ENCODE data around the gene NAPEPLD. TPM values are rescaled to one million over a fixed set of nuclear protein-coding genes. Genes with fewer than 3 reads are reported as not detected.
"Not testable (repeated sequence)": the region's sequence is repeated elsewhere in the genome, so short reads cannot be mapped to it uniquely, and the experiment has no call there.

Gene NAPEPLD
- total RNA-seq, 1 donor from 2014 or later, result 7.6 TPM

DNA sequence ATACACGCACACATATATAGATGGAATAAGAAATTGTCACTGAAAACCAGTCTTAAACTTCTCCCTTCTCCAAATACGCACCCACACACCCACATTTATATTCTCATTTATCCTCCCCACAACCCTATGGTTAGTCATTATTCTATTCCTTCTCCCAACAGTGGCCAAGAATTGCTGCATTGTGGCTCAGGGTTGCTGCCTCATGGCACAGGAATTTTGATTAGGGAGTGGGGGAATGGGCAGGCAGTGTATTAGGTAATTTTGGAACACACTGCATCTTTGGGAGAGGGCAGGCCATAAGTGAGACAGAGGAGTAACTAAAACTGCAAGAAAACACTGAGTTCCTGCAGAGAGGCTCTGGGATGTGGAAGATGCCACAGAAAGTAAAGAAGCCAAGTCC is 35.7 kb downstream of the NAPEPLD start:
- TF ChIP-seq, protein P1, sequence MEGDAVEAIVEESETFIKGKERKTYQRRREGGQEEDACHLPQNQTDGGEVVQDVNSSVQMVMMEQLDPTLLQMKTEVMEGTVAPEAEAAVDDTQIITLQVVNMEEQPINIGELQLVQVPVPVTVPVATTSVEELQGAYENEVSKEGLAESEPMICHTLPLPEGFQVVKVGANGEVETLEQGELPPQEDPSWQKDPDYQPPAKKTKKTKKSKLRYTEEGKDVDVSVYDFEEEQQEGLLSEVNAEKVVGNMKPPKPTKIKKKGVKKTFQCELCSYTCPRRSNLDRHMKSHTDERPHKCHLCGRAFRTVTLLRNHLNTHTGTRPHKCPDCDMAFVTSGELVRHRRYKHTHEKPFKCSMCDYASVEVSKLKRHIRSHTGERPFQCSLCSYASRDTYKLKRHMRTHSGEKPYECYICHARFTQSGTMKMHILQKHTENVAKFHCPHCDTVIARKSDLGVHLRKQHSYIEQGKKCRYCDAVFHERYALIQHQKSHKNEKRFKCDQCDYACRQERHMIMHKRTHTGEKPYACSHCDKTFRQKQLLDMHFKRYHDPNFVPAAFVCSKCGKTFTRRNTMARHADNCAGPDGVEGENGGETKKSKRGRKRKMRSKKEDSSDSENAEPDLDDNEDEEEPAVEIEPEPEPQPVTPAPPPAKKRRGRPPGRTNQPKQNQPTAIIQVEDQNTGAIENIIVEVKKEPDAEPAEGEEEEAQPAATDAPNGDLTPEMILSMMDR (IDR thresholded peaks at IDR 0.05; ENCODE audit: insufficient read depth, low read depth, low read length), result no peak
- no peak for TF ChIP-seq EZH2 (IDR thresholded peaks at IDR 0.05; ENCODE audit: insufficient read depth, low read length)
- Mint-ChIP-seq H3K27ac (ENCODE audit: unreplicated experiment) (peak overlapping the region; percentile 6), H3K4me1 (ENCODE audit: low read depth, unreplicated experiment) (peaks cover 10% of the 10 kb centered on the region), H3K4me3 (ENCODE audit: unreplicated experiment) (no peak overlapping the region), H3K9me3 (ENCODE audit: unreplicated experiment) (peaks cover 6% of the 10 kb centered on the region), H3K27me3 (ENCODE audit: low read depth, unreplicated experiment) (no peaks in the 10 kb centered on the region), H3K36me3 (ENCODE audit: low read depth, unreplicated experiment) (peaks cover 16% of the 10 kb centered on the region)
- FAIRE-seq, result no peak
- Histone ChIP-seq H3K27me3 (ENCODE audit: insufficient read depth, low read length) (no peaks in the 10 kb centered on the region), H2AFZ (ENCODE audit: low read depth, low read length) (no peak overlapping the region), H3K27ac (ENCODE audit: low read depth, low read length) (peak overlapping the region; percentile 51), H3K79me2 (ENCODE audit: insufficient read depth, low read length) (no peaks in the 10 kb centered on the region), H3K9ac (ENCODE audit: low read length) (peak overlapping the region; percentile 26), H3K4me1 (ENCODE audit: insufficient read depth, low read length) (peaks cover 5% of the 10 kb centered on the region), H3K9me3 (ENCODE audit: insufficient read depth, low read depth, low read length) (no peaks in the 10 kb centered on the region), H3K36me3 (ENCODE audit: insufficient read depth, low read length) (no peaks in the 10 kb centered on the region), H3K4me2 (ENCODE audit: low read length) (peak overlapping the region; percentile 61), H3K4me3 (ENCODE audit: insufficient read depth, low read depth, low read length) (no peak overlapping the region), H4K20me1 (ENCODE audit: insufficient read depth, low read length) (no peaks in the 10 kb centered on the region)
- DNase-seq (ENCODE audit: low read depth), result peak; percentile 98

DNA sequence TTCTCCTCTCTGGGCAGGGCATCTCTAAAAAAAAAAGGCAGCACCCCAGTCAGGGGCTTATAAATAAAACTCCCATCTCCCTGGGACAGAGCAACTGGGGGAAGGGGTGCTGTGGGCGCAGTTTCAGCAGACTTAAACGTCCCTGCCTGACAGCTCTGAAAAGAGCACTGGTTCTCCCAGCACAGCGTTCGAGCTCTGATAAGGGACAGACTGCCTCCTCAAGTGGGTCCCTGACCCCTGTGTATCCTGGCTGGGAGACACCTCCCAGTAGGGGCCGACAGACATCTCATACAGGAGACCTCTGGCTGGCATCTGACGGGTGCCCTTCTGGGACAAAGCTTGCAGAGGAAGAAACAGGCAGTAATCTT is 42.2 kb downstream of the NAPEPLD start:
- not testable (repeated sequence) for H3K27me3 ChIP-seq (ENCODE audit: insufficient read depth, low read length); H3K9ac ChIP-seq (ENCODE audit: low read length); H4K20me1 ChIP-seq (ENCODE audit: insufficient read depth, low read length); H3K27ac ChIP-seq (ENCODE audit: low read depth, low read length); H3K27me3 Mint-ChIP-seq (ENCODE audit: low read depth, unreplicated experiment); H3K9me3 Mint-ChIP-seq (ENCODE audit: unreplicated experiment); DNase-seq (ENCODE audit: low read depth); H3K79me2 ChIP-seq (ENCODE audit: insufficient read depth, low read length); H3K4me1 Mint-ChIP-seq (ENCODE audit: low read depth, unreplicated experiment); H3K9me3 ChIP-seq (ENCODE audit: insufficient read depth, low read depth, low read length); H3K4me1 ChIP-seq (ENCODE audit: insufficient read depth, low read length); FAIRE-seq; H3K27ac Mint-ChIP-seq (ENCODE audit: unreplicated experiment); H3K4me3 Mint-ChIP-seq (ENCODE audit: unreplicated experiment); H3K36me3 ChIP-seq (ENCODE audit: insufficient read depth, low read length); H2AFZ ChIP-seq (ENCODE audit: low read depth, low read length); H3K4me3 ChIP-seq (ENCODE audit: insufficient read depth, low read depth, low read length)
- H3K4me2 ChIP-seq (ENCODE audit: low read length), result peak overlapping the region; percentile 34
- H3K36me3 Mint-ChIP-seq (ENCODE audit: low read depth, unreplicated experiment), result peaks cover 14% of the 10 kb centered on the region

DNA sequence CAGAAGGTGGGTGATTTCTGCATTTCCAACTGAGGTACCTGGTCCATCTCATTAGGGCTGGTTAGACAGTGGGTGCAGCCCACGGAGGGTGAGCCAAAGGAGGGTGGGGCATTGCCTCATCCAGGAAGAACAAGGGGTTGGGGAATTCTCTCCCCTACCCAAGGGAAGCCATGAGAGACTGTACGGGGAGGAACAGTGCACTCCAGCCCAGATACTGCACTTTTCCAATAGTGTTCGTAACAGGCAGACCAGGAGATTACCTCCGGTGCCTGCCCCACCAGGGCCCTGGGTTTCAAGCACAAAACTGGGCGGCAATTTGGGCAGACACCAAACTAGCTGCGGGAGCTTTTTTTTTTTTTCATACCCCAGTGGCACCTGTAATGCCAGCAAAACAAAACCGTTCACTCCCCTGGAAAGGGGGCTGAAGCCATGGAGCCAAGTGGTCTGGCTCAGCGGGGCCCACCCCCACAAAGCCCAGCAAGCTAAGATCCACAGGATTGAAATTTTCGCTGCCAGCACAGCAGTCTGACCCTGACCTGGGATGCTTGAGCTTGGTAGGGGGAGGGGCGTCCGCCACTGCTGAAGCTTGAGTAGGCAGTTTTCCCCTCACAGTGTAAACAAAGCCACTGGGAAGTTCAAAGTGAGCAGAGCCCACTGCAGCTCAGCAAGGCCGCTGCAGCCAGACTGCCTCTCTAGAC is 42.7 kb downstream of the NAPEPLD start:
- Histone ChIP-seq H3K36me3 (ENCODE audit: insufficient read depth, low read length) (peaks cover 6% of the 10 kb centered on the region), H3K4me2 (ENCODE audit: low read length) (peak overlapping the region; percentile 34), H3K79me2 (ENCODE audit: insufficient read depth, low read length) (no peaks in the 10 kb centered on the region), H2AFZ (ENCODE audit: low read depth, low read length) (no peak overlapping the region), H3K9me3 (ENCODE audit: insufficient read depth, low read depth, low read length) (no peaks in the 10 kb centered on the region), H4K20me1 (ENCODE audit: insufficient read depth, low read length) (no peaks in the 10 kb centered on the region), H3K4me1 (ENCODE audit: insufficient read depth, low read length) (peaks cover 5% of the 10 kb centered on the region), H3K27ac (ENCODE audit: low read depth, low read length) (no peak overlapping the region), H3K9ac (ENCODE audit: low read length) (no peak overlapping the region), H3K27me3 (ENCODE audit: insufficient read depth, low read length) (no peaks in the 10 kb centered on the region), H3K4me3 (ENCODE audit: insufficient read depth, low read depth, low read length) (no peak overlapping the region)
- H3K4me3 Mint-ChIP-seq (ENCODE audit: unreplicated experiment), result no peak overlapping the region
- peak; percentile 14 for DNase-seq (ENCODE audit: low read depth)
- peaks cover 14% of the 10 kb centered on the region for H3K36me3 Mint-ChIP-seq (ENCODE audit: low read depth, unreplicated experiment)
- H3K27me3 Mint-ChIP-seq (ENCODE audit: low read depth, unreplicated experiment), result no peaks in the 10 kb centered on the region
- no peak overlapping the region for H3K27ac Mint-ChIP-seq (ENCODE audit: unreplicated experiment)
- H3K4me1 Mint-ChIP-seq (ENCODE audit: low read depth, unreplicated experiment), result peaks cover 4% of the 10 kb centered on the region
- H3K9me3 Mint-ChIP-seq (ENCODE audit: unreplicated experiment), result peaks cover 3% of the 10 kb centered on the region
- no peak for TF ChIP-seq EZH2 (IDR thresholded peaks at IDR 0.05; ENCODE audit: insufficient read depth, low read length)
- TF ChIP-seq, protein P1 (IDR thresholded peaks at IDR 0.05; ENCODE audit: insufficient read depth, low read depth, low read length), result no peak
- no peak for FAIRE-seq

Data from astrocyte (in vitro differentiated cells and primary cell).